Nephron progenitor cell (in vitro differentiated cells): ENCODE measurements around the gene SETMAR.

ENCODE experiments used
- DNase-seq: peaks from one replicate; pipeline ENCODE4 v3.0.0; 2021
- H3K27ac Mint-ChIP-seq: 2 replicates; pipeline ENCODE4 v1.8.0; 2021; ENCODE audit warnings: mild to moderate bottlenecking, moderate library complexity, mixed read lengths
- H3K27me3 Mint-ChIP-seq: 2 replicates; pipeline ENCODE4 v1.8.0; 2021; ENCODE audit warnings: mild to moderate bottlenecking, low read depth, mixed read lengths; ENCODE audit not compliant: poor library complexity
- H3K36me3 Mint-ChIP-seq: 2 replicates; pipeline ENCODE4 v1.8.0; 2021; ENCODE audit warnings: low read depth, mixed read lengths
- H3K4me1 Mint-ChIP-seq: 2 replicates; pipeline ENCODE4 v1.8.0; 2021; ENCODE audit warnings: mixed read lengths
- H3K4me3 Mint-ChIP-seq: 2 replicates; pipeline ENCODE4 v1.8.0; 2021; ENCODE audit warnings: mild to moderate bottlenecking, moderate library complexity, mixed read lengths
- H3K9me3 Mint-ChIP-seq: 2 replicates; pipeline ENCODE4 v1.8.0; 2021; ENCODE audit warnings: mild to moderate bottlenecking, moderate library complexity, mixed read lengths
- TF ChIP-seq, protein P1 (sequence below): fragments of 200-600 bp; sonication (generic); IDR thresholded peaks from 2 replicates; pipeline ENCODE4 v1.5.0; 2021; ENCODE audit warnings: antibody characterized with exemption

The SETMAR gene

DNA sequence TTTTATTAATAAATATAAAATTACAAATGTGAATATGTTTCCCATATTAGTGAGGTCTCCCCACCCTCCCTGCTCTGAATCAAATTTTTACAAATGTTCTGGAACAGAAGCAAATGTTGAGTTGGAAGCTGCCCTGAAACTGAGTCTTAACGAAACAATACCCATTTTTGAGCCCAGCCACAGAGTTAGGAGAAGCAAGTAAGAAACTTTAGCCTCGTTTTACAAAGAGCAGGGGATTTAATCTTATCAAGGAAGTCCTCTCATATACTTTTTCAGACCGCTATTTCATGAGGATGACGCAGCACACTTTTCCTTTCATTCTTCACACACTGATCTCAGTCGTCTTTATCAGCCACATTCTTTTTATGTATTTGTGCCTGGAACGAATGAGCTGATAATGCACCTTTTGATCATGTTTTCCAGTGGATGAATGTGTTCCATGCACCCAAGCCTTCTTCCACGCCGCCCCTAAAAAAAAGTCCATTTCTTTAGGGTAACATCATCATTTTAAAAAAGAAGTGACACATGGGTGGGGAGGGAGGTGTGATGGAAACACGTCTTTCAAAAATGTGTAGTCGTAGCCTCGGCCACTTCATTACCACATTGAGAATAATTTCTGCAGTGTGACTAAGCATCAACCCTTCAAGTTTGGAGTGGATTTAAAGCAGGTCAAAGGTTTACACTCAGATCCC lies 48.1 kb downstream of the SETMAR start:
- H3K4me3 Mint-ChIP-seq = no peak overlapping the region
- peaks cover 27% of the 10 kb centered on the region for H3K36me3 Mint-ChIP-seq
- no peaks in the 10 kb centered on the region for H3K27me3 Mint-ChIP-seq
- H3K9me3 Mint-ChIP-seq = peaks cover 29% of the 10 kb centered on the region
- H3K27ac Mint-ChIP-seq = no peak overlapping the region
- TF ChIP-seq, protein P1, sequence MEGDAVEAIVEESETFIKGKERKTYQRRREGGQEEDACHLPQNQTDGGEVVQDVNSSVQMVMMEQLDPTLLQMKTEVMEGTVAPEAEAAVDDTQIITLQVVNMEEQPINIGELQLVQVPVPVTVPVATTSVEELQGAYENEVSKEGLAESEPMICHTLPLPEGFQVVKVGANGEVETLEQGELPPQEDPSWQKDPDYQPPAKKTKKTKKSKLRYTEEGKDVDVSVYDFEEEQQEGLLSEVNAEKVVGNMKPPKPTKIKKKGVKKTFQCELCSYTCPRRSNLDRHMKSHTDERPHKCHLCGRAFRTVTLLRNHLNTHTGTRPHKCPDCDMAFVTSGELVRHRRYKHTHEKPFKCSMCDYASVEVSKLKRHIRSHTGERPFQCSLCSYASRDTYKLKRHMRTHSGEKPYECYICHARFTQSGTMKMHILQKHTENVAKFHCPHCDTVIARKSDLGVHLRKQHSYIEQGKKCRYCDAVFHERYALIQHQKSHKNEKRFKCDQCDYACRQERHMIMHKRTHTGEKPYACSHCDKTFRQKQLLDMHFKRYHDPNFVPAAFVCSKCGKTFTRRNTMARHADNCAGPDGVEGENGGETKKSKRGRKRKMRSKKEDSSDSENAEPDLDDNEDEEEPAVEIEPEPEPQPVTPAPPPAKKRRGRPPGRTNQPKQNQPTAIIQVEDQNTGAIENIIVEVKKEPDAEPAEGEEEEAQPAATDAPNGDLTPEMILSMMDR = no peak
- peaks cover 52% of the 10 kb centered on the region for H3K4me1 Mint-ChIP-seq
- DNase-seq = no peak

GRCh38 chr3:4351872-4352271 lies 48.7 kb downstream of the SETMAR start:
- H3K27ac Mint-ChIP-seq = peak overlapping the region; percentile 62
- no peaks in the 10 kb centered on the region for H3K27me3 Mint-ChIP-seq
- no peak for DNase-seq
- peaks cover 23% of the 10 kb centered on the region for H3K9me3 Mint-ChIP-seq
- TF ChIP-seq, protein P1 = no peak
- peaks cover 57% of the 10 kb centered on the region for H3K4me1 Mint-ChIP-seq
- no peak overlapping the region for H3K4me3 Mint-ChIP-seq
- H3K36me3 Mint-ChIP-seq = peaks cover 22% of the 10 kb centered on the region

GRCh38 chr3:4355401-4356219 lies 52.4 kb downstream of the SETMAR start:
- H3K4me1 Mint-ChIP-seq = peaks cover 81% of the 10 kb centered on the region
- peak overlapping the region; percentile 98 for H3K27ac Mint-ChIP-seq
- no peaks in the 10 kb centered on the region for H3K27me3 Mint-ChIP-seq
- TF ChIP-seq, protein P1 = no peak
- H3K36me3 Mint-ChIP-seq = peaks cover 12% of the 10 kb centered on the region
- peak; percentile 14 for DNase-seq
- H3K9me3 Mint-ChIP-seq = peaks cover 7% of the 10 kb centered on the region
- H3K4me3 Mint-ChIP-seq = peak overlapping the region; percentile 45

GRCh38 chr3:4356220-4356540 lies 53.0 kb downstream of the SETMAR start:
- no peaks in the 10 kb centered on the region for H3K27me3 Mint-ChIP-seq
- H3K36me3 Mint-ChIP-seq = peaks cover 16% of the 10 kb centered on the region
- peaks cover 75% of the 10 kb centered on the region for H3K4me1 Mint-ChIP-seq
- no peak for DNase-seq
- H3K9me3 Mint-ChIP-seq = peaks cover 7% of the 10 kb centered on the region
- TF ChIP-seq, protein P1 = no peak
- H3K27ac Mint-ChIP-seq = peak overlapping the region; percentile 98
- H3K4me3 Mint-ChIP-seq = no peak overlapping the region

- Mint-ChIP-seq H3K27me3 (no peaks in the 10 kb centered on the region), H3K9me3 (peaks cover 7% of the 10 kb centered on the region), H3K4me1 (peaks cover 74% of the 10 kb centered on the region), H3K36me3 (peaks cover 22% of the 10 kb centered on the region), H3K27ac (peak overlapping the region; percentile 98), H3K4me3 (no peak overlapping the region)
- peak; percentile 19 for DNase-seq
- TF ChIP-seq, protein P1 = no peak
Observed at GRCh38 chr3:4356546-4357410, 53.6 kb downstream of the SETMAR start.
